ENCODE results near the gene BEAN1. TPM values are rescaled to one million over a fixed set of nuclear protein-coding genes. Genes with fewer than 3 reads are reported as not detected.

Gene BEAN1
- total RNA-seq, 4 donors from 2014 or later = 0.23 to 0.50 TPM; not detected in 2

DNA sequence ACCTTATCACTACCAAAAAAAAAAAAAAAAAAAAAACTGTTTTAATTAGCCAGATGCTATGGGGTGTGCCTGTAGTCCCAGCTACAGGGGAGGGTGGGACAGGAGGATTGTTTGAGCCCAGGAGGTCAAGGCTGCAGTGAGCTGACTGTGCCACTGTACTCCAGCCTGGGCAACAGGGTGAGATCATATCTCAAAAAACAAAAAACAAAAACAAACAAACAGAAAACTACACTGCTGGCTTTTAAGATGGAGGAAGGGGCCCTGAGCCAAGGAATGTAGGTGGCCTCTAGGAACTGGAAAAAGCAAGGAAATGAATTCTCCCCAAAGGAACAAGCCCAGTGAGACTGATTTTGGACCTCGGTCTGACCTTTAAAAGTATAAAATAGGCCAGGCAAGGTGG lies 61.4 kb downstream of the BEAN1 start:
- Histone ChIP-seq H3K27ac (replicated peaks in 1 of 4) (no peak overlapping the region), H3K9me3 (no peaks in the 10 kb centered on the region), H3K4me1 (peaks cover 12 to 22% (median 20%) of the 10 kb centered on the region in 4 donors), H3K4me3 (no peak overlapping the region), H3K27me3 (no peaks in the 10 kb centered on the region), H3K36me3 (peaks cover 0 to 13% (median 0%) of the 10 kb centered on the region in 4 donors)
- WGBS = 95% methylated on average over 1 of the region's 1 CpG
- TF ChIP-seq, protein P1, sequence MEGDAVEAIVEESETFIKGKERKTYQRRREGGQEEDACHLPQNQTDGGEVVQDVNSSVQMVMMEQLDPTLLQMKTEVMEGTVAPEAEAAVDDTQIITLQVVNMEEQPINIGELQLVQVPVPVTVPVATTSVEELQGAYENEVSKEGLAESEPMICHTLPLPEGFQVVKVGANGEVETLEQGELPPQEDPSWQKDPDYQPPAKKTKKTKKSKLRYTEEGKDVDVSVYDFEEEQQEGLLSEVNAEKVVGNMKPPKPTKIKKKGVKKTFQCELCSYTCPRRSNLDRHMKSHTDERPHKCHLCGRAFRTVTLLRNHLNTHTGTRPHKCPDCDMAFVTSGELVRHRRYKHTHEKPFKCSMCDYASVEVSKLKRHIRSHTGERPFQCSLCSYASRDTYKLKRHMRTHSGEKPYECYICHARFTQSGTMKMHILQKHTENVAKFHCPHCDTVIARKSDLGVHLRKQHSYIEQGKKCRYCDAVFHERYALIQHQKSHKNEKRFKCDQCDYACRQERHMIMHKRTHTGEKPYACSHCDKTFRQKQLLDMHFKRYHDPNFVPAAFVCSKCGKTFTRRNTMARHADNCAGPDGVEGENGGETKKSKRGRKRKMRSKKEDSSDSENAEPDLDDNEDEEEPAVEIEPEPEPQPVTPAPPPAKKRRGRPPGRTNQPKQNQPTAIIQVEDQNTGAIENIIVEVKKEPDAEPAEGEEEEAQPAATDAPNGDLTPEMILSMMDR (IDR thresholded peaks at IDR 0.05) = no peak
- TF ChIP-seq POLR2A (IDR thresholded peaks at IDR 0.05; ENCODE audit: low read depth) = no peak
- no peak for TF ChIP-seq POLR2AphosphoS5 (IDR thresholded peaks at IDR 0.05)
- no peak for TF ChIP-seq EP300 (IDR thresholded peaks at IDR 0.05)
- intact Hi-C loops (cut with DNase I) = loop anchor here (5.0 kb wide), 1 partner anchor 119 kb away; no protein-coding TSS in a partner anchor
- no peak for DNase-seq (ENCODE audit: extremely low spot score)

DNA sequence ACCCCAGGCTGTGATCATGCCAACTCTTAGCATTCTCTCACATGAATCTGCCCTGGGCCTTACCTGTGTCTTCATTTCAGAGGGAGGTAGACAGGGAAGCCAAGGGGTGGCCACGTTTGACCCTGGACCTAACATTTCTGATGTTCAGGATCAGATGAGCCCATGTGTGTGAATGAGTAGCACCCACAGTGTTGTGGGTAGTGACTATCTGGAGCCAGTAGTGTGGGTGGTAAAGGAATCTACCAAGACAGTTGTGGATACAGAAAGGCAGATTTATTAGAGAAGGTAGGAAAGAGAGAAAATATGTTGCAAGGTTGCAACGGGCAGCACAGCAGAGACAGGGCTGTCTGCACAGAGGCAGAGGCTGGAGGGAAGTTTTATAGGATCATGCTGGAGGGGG lies 62.3 kb downstream of the BEAN1 start:
- no peak for DNase-seq (ENCODE audit: extremely low spot score)
- intact Hi-C loops (cut with DNase I) = loop anchor here (5.0 kb wide), 1 partner anchor 118 kb away; no protein-coding TSS in a partner anchor
- TF ChIP-seq POLR2A (IDR thresholded peaks at IDR 0.05; ENCODE audit: low read depth) = no peak
- no peak overlapping the region for H3K27ac ChIP-seq (replicated peaks in 1 of 4)
- no peaks in the 10 kb centered on the region for H3K27me3 ChIP-seq
- peaks cover 12 to 22% (median 19%) of the 10 kb centered on the region in 4 donors for H3K4me1 ChIP-seq
- no peak overlapping the region for H3K4me3 ChIP-seq
- H3K36me3 ChIP-seq = peaks cover 0 to 18% (median 0%) of the 10 kb centered on the region in 4 donors
- WGBS = 76% methylated on average over 2 of the region's 2 CpGs
- no peaks in the 10 kb centered on the region for H3K9me3 ChIP-seq

DNA sequence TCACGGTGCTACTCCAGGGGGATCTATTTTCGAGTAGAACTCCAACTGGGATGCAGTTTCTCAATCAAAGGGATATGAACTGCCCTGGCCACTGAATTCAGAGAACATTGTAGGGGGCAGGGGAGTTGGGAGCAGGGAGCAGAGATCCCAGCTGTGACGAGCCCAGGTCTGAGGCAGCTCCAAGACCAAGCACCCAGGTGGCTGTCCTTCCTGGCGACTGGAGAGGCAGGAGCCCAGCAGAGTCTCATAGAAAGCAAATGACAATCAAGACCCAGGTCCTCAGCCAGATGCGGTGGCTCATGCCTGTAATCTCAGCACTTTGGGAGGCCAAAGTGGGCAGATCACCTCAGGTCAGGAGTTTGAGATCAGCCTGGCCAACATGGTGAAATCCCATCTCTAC lies 62.7 kb downstream of the BEAN1 start:
- Histone ChIP-seq H3K36me3 (peaks cover 0 to 18% (median 0%) of the 10 kb centered on the region in 4 donors), H3K9me3 (no peaks in the 10 kb centered on the region), H3K4me1 (peaks cover 12 to 22% (median 19%) of the 10 kb centered on the region in 4 donors), H3K4me3 (no peak overlapping the region), H3K27ac (replicated peaks in 1 of 4) (no peak overlapping the region), H3K27me3 (no peaks in the 10 kb centered on the region)
- DNase-seq (ENCODE audit: extremely low spot score) = no peak
- intact Hi-C loops (cut with DNase I) = loop anchor here (5.0 kb wide), 1 partner anchor 117 kb away; no protein-coding TSS in a partner anchor
- TF ChIP-seq POLR2A (IDR thresholded peaks at IDR 0.05; ENCODE audit: low read depth) = no peak
- TF ChIP-seq, protein P1 (IDR thresholded peaks at IDR 0.05) = no peak
- no peak for TF ChIP-seq EP300 (IDR thresholded peaks at IDR 0.05)
- TF ChIP-seq POLR2AphosphoS5 (IDR thresholded peaks at IDR 0.05) = no peak
- 75% methylated on average over 5 of the region's 5 CpGs for WGBS

DNA sequence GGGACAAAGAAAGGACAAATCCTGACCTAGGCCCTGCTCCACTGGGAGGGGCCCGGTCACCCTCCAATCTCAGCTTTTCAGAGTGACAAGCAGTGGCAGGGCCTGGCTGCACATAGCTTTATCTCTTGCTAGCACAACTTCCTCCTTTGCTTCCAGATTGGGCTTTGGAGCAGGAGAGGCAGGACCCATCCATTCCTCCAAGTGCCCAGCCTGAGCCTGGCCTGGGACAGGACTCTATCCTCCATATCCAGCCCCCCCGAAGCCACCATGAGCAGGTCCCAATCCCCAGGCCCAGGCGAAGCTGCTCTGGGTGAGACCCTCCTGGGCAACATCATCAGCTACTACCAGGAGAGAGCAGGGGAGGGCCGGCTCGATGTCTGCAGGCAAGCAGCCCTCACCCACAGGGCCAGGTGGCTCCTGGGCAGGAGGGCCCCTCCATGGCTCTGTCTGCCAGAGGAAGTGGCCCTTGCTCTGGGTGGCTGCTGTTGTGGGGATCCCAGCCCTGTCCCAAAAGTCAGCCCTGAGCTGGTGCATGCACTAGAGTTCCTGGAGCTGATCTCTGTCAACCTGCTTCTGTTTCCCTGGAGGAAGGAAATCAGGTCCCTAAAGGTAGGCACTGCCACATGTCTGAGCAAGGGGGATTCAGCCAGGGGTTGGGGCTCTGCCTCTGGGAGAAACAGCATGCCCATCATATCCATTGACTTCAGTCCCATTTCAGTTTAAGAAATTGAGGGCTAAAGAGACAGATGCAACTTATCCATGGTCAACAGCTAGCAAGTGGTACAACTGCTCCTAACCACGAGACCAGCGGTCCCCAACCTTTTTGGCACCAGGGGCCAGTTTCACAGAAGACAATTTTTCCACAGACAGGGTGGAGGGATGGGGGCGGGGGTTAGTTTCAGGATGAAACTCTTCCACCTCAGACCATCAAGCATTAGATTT lies 64.0 kb downstream of the BEAN1 start:
- no peak for DNase-seq (ENCODE audit: extremely low spot score)
- H3K4me1 ChIP-seq = peaks cover 12 to 21% (median 19%) of the 10 kb centered on the region in 4 donors
- WGBS = 64% methylated on average over 4 of the region's 8 CpGs
- no peaks in the 10 kb centered on the region for H3K27me3 ChIP-seq
- no peaks in the 10 kb centered on the region for H3K9me3 ChIP-seq
- no peak for TF ChIP-seq POLR2A (IDR thresholded peaks at IDR 0.05; ENCODE audit: low read depth)
- no peak for TF ChIP-seq EP300 (IDR thresholded peaks at IDR 0.05)
- TF ChIP-seq, protein P1 (IDR thresholded peaks at IDR 0.05) = no peak
- TF ChIP-seq POLR2AphosphoS5 (IDR thresholded peaks at IDR 0.05) = no peak
- intact Hi-C loops (cut with DNase I) = no loop called here
- no peak overlapping the region for H3K27ac ChIP-seq (replicated peaks in 1 of 4)
- no peak overlapping the region for H3K4me3 ChIP-seq
- H3K36me3 ChIP-seq = peaks cover 0 to 19% (median 0%) of the 10 kb centered on the region in 4 donors

DNA sequence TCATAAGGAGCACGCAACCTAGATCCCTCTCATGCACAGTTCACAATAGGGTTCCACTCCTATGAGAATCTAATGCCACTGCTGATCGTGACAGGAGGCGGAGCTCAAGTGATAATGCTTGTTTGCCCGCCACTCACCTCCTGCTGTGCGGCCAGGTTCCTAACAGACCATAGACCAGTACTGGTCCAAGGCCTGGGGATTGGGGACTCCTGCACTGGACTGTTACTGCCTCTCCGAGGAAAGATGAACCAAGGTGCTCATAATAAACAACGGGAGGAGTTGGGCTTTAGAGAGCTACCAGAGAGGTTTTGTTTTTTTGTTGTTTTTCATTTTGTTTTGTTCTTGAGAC lies 64.6 kb downstream of the BEAN1 start:
- DNase-seq (ENCODE audit: extremely low spot score) = no peak
- 80% methylated on average over 7 of the region's 7 CpGs for WGBS
- Histone ChIP-seq H3K9me3 (no peaks in the 10 kb centered on the region), H3K36me3 (peaks cover 0 to 19% (median 0%) of the 10 kb centered on the region in 4 donors), H3K27me3 (no peaks in the 10 kb centered on the region), H3K27ac (replicated peaks in 1 of 4) (no peak overlapping the region), H3K4me1 (peaks cover 7 to 14% (median 13%) of the 10 kb centered on the region in 4 donors), H3K4me3 (no peak overlapping the region)
- TF ChIP-seq POLR2A (IDR thresholded peaks at IDR 0.05; ENCODE audit: low read depth) (no peak), EP300 (IDR thresholded peaks at IDR 0.05) (no peak), POLR2AphosphoS5 (IDR thresholded peaks at IDR 0.05) (no peak)
- TF ChIP-seq, protein P1 (IDR thresholded peaks at IDR 0.05) = no peak
- intact Hi-C loops (cut with DNase I) = no loop called here
